ENCODE data around the gene DDX25. TPM values are rescaled to one million over a fixed set of nuclear protein-coding genes. Genes with fewer than 3 reads are reported as not detected.

DDX25 gene
- total RNA-seq, 1 donor from 2014 or later = not detected

- Histone ChIP-seq H3K36me3 (no peaks in the 10 kb centered on the region), H3K4me1 (no peaks in the 10 kb centered on the region), H3K27ac (no peak overlapping the region), H3K27me3 (no peaks in the 10 kb centered on the region), H3K9me3 (no peaks in the 10 kb centered on the region), H3K4me3 (no peak overlapping the region)
- no peak for TF ChIP-seq POLR2AphosphoS5 (IDR thresholded peaks at IDR 0.05; ENCODE audit: insufficient read depth in 1 of 2, low read depth in 1 of 2)
- TF ChIP-seq CTCF (IDR thresholded peaks at IDR 0.05) = no peak
- no peak for TF ChIP-seq POLR2A (IDR thresholded peaks at IDR 0.05)
- no peak for DNase-seq (ENCODE audit: extremely low spot score in 2 of 2)
- intact Hi-C loops (cut with DNase I) = no loop called here
Observed at GRCh38 chr11:125976156-125976555, 71.8 kb downstream of the DDX25 start.

- Histone ChIP-seq H3K4me3 (no peak overlapping the region), H3K27me3 (no peaks in the 10 kb centered on the region), H3K9me3 (no peaks in the 10 kb centered on the region), H3K27ac (no peak overlapping the region), H3K36me3 (no peaks in the 10 kb centered on the region), H3K4me1 (no peaks in the 10 kb centered on the region)
- intact Hi-C loops (cut with DNase I) = no loop called here
- no peak for DNase-seq (ENCODE audit: extremely low spot score in 2 of 2)
- TF ChIP-seq CTCF (IDR thresholded peaks at IDR 0.05) (no peak), POLR2A (IDR thresholded peaks at IDR 0.05) (no peak), POLR2AphosphoS5 (IDR thresholded peaks at IDR 0.05; ENCODE audit: insufficient read depth in 1 of 2, low read depth in 1 of 2) (no peak)
Observed at GRCh38 chr11:125977333-125977732, 73.0 kb downstream of the DDX25 start.

- H3K36me3 ChIP-seq = no peaks in the 10 kb centered on the region
- intact Hi-C loops (cut with DNase I) = no loop called here
- H3K27me3 ChIP-seq = no peaks in the 10 kb centered on the region
- H3K27ac ChIP-seq = no peak overlapping the region
- H3K4me3 ChIP-seq = no peak overlapping the region
- H3K9me3 ChIP-seq = no peaks in the 10 kb centered on the region
- no peaks in the 10 kb centered on the region for H3K4me1 ChIP-seq
- DNase-seq (ENCODE audit: extremely low spot score in 2 of 2) = no peak
- TF ChIP-seq POLR2AphosphoS5 (IDR thresholded peaks at IDR 0.05; ENCODE audit: insufficient read depth in 1 of 2, low read depth in 1 of 2) = no peak
- TF ChIP-seq POLR2A (IDR thresholded peaks at IDR 0.05) = no peak
- TF ChIP-seq CTCF (IDR thresholded peaks at IDR 0.05) = no peak
Observed at GRCh38 chr11:125978181-125978716, 73.9 kb downstream of the DDX25 start.

Other genes starting within 250 kb of the DDX25 start
- not detected for gene ACRV1, start 223.7 kb upstream of the DDX25 start, total RNA-seq
- not detected for gene PATE1, start 158.2 kb upstream of the DDX25 start, total RNA-seq
- not detected for gene PATE2, start 125.7 kb upstream of the DDX25 start, total RNA-seq
- gene PATE3, start 116.4 kb upstream of the DDX25 start, total RNA-seq = not detected
- not detected for gene PATE4, start 71.2 kb upstream of the DDX25 start, total RNA-seq
- gene HYLS1, start 16.8 kb upstream of the DDX25 start, total RNA-seq = 3.7 TPM
- 8.1 TPM for gene PUS3, start 1.3 kb upstream of the DDX25 start, total RNA-seq
- 28.2 TPM for gene VSIG10L2, start 41.5 kb downstream of the DDX25 start, total RNA-seq
- 9.8 TPM for gene CDON, start 158.4 kb downstream of the DDX25 start, total RNA-seq

Measured in vagina (tissue), 2 donors.